Activated CD4-positive, alpha-beta memory T cell treated with anti-CD3 and anti-CD28 coated beads for 36 hours (primary cell): ENCODE results near the gene LIMS2. TPM values are rescaled to one million over a fixed set of nuclear protein-coding genes. Genes with fewer than 3 reads are reported as not detected.

Experiments used
- CTCF ChIA-PET: fragments of 350-600 bp; sonication (Branson Sonifier 250); formaldehyde crosslinking; loops from one replicate; lab custom pipeline; 2021; ENCODE audit warnings: antibody characterized with exemption, inconsistent platforms; lab: Charles Lee
- POLR2A ChIA-PET: fragments of 350-600 bp; sonication (Branson Sonifier 250); formaldehyde crosslinking; loops from one replicate; lab custom pipeline; 2021; ENCODE audit warnings: antibody characterized with exemption; lab: Charles Lee
- DNase-seq: peaks from one replicate; pipeline ENCODE4 v3.0.0-alpha.2; 2020
- H3K27ac Mint-ChIP-seq: one replicate; pipeline ENCODE4 v1.8.0; 2021; ENCODE audit warnings: mixed read lengths
- H3K27me3 Mint-ChIP-seq: one replicate; pipeline ENCODE4 v1.8.0; 2021; ENCODE audit warnings: mixed read lengths
- H3K36me3 Mint-ChIP-seq: one replicate; pipeline ENCODE4 v1.8.0; 2021; ENCODE audit warnings: mixed read lengths
- H3K4me1 Mint-ChIP-seq: one replicate; pipeline ENCODE4 v1.8.0; 2021; ENCODE audit warnings: low read depth, mixed read lengths
- H3K4me3 Mint-ChIP-seq: one replicate; pipeline ENCODE4 v1.8.0; 2021; ENCODE audit warnings: mild to moderate bottlenecking, mixed read lengths
- H3K9me3 Mint-ChIP-seq: one replicate; pipeline ENCODE4 v1.8.0; 2021; ENCODE audit warnings: mixed read lengths
- intact Hi-C: fragments of 100-400 bp; cut with micrococcal nuclease; formaldehyde crosslinking; loops from one replicate; pipeline ENCODE4 v1.15.1; 2023
- total RNA-seq, 2 experiments: library from RNA; stranded (reverse); gene quantifications; one replicate each; pipeline ENCODE4 v1.2.3, GENCODE V29; 2021

LIMS2 gene
- total RNA-seq, 2 experiments from 2014 or later = 12.3 to 13.1 TPM

- intact Hi-C loops = no loop called here
- no peak for DNase-seq
- Mint-ChIP-seq H3K27ac (no peak overlapping the region), H3K36me3 (no peaks in the 10 kb centered on the region), H3K4me1 (no peaks in the 10 kb centered on the region), H3K9me3 (peaks cover 14% of the 10 kb centered on the region), H3K4me3 (no peak overlapping the region), H3K27me3 (no peaks in the 10 kb centered on the region)
- ChIA-PET POLR2A (no interaction called here), CTCF (interaction anchor here (0.8 to 1.3 kb wide), 2 partner anchors 23 to 35 kb away, joined by 3 to 4 read pairs; no protein-coding TSS in a partner anchor)
Measured at GRCh38 chr2:127614731-127615130, 60.6 kb downstream of the LIMS2 start.

DNA sequence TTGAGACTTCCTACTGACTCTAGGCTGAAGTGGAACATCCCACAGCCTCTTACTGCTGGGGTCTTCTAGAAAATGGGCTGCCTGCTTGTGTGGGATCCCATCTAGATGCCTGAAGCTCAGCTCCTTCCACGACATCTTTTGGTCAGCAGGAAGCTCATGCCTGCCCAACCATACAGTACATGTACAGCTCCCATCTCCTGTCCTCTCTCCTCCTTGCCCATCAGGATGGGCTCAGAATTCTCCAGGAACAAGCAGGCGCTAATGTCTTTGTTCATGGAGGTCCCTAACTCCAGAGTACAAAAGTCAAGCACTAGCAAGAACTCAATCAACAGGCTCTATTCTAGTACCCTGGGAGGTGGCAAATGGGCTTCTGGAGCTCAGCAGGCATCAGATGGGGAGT is 61.1 kb downstream of the LIMS2 start:
- Mint-ChIP-seq H3K4me3 (no peak overlapping the region), H3K4me1 (no peaks in the 10 kb centered on the region), H3K36me3 (no peaks in the 10 kb centered on the region), H3K27me3 (peaks cover 1% of the 10 kb centered on the region), H3K9me3 (peaks cover 14% of the 10 kb centered on the region), H3K27ac (no peak overlapping the region)
- POLR2A ChIA-PET = no interaction called here
- CTCF ChIA-PET = interaction anchor here (0.8 to 1.3 kb wide), 2 partner anchors 23 to 36 kb away, joined by 3 to 4 read pairs; no protein-coding TSS in a partner anchor
- intact Hi-C loops = no loop called here
- no peak for DNase-seq

- intact Hi-C loops = no loop called here
- Mint-ChIP-seq H3K4me3 (no peak overlapping the region), H3K27ac (no peak overlapping the region), H3K4me1 (no peaks in the 10 kb centered on the region), H3K36me3 (no peaks in the 10 kb centered on the region), H3K9me3 (peaks cover 14% of the 10 kb centered on the region), H3K27me3 (peaks cover 1% of the 10 kb centered on the region)
- CTCF ChIA-PET = interaction anchor here (2.0 kb wide), 1 partner anchor 21 kb away, joined by 5 read pairs; no protein-coding TSS in a partner anchor
- POLR2A ChIA-PET = no interaction called here
- DNase-seq = no peak
Measured at GRCh38 chr2:127612111-127612822, 63.1 kb downstream of the LIMS2 start.

DNA sequence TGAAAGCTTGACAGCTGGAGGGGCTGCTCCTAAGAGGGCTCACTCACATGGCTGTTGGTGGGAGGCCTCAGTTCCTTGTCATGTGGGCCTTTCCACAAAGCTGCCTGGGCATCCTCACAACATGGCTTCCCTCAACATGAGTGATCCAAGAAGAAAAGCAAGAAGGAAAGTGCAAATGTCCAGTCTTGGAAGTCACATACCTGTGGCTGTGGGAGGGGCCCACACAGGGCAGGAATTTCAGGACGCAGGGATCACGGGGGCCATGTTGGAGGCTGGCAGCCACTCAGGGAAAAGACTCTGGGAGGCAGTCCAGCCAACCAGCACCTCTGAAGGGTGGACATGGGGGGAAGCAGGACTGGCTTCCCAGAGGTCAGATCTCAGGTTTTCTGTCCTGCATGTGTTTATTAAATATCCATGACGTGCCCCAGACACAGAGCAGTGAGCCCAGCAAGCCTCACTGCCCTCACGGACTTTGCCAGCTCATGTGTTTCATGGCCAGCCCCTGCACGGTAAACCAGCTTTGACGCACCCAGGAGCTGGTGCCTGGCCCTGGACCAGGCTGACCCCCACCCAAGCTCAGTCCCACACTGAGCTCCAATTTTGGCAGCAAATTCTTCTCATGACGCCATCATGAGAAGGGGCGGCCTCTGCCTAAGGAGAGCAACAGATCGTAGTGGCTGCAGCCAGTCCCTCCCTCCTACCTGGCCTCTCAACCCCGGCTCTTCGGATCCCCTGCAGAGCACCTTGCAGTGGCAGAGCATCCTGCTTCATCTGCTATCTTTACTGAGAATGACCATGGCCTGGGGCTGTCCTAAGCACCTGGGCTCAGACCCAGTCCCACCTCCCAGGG is 64.0 kb downstream of the LIMS2 start:
- H3K9me3 Mint-ChIP-seq = peaks cover 14% of the 10 kb centered on the region
- intact Hi-C loops = no loop called here
- ChIA-PET CTCF (interaction anchor here (2.0 kb wide), 1 partner anchor 20 kb away, joined by 5 read pairs; no protein-coding TSS in a partner anchor), POLR2A (no interaction called here)
- H3K4me3 Mint-ChIP-seq = no peak overlapping the region
- H3K4me1 Mint-ChIP-seq = no peaks in the 10 kb centered on the region
- DNase-seq = no peak
- H3K27ac Mint-ChIP-seq = no peak overlapping the region
- peaks cover 1% of the 10 kb centered on the region for H3K27me3 Mint-ChIP-seq
- no peaks in the 10 kb centered on the region for H3K36me3 Mint-ChIP-seq

GRCh38 chr2:127610561-127610960 is 64.8 kb downstream of the LIMS2 start:
- Mint-ChIP-seq H3K4me1 (no peaks in the 10 kb centered on the region), H3K27ac (no peak overlapping the region), H3K9me3 (peaks cover 14% of the 10 kb centered on the region), H3K4me3 (no peak overlapping the region), H3K36me3 (no peaks in the 10 kb centered on the region), H3K27me3 (peaks cover 1% of the 10 kb centered on the region)
- ChIA-PET POLR2A (no interaction called here), CTCF (interaction anchor here (2.0 kb wide), 1 partner anchor 19 kb away, joined by 5 read pairs; no protein-coding TSS in a partner anchor)
- no peak for DNase-seq
- intact Hi-C loops = no loop called here

GRCh38 chr2:127609818-127610217 is 65.5 kb downstream of the LIMS2 start:
- intact Hi-C loops = no loop called here
- Mint-ChIP-seq H3K4me1 (no peaks in the 10 kb centered on the region), H3K4me3 (no peak overlapping the region)

DNA sequence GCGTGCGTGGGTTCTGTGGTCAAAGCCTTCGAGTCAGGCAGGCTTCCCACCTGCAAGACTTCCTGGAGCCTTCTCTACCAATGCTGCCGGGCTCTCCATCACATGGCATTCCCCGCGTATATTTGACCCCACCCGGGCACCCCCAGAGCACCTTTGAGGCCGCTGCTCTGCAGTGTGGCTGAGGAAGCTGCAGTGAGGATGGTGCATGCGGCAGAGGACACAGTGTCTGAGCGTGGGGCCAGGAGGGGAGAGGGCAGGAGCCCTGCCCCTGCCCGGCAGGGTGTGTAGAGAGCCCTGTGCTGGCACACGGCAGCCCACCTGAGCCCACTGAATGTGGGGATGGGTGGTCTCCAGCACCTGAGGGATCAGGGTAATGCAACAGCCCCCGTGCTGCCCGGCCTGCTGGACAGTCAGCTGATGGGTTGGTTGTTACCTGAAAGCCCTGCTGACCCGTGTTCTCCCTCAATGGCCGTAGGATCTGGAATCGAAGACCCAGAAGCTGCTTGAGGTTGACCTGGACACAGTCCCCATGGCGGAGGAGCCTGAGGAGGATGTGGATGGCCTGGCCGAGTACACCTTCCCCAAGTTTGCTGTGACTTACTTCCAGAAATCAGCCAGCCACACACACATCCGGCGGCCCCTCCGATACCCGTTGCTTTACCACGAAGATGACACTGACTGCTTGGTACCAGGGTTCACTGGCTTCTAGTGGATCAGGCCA is 66.1 kb downstream of the LIMS2 start:
- H3K27ac Mint-ChIP-seq = no peak overlapping the region
- intact Hi-C loops = no loop called here
- ChIA-PET POLR2A (no interaction called here), CTCF (interaction anchor here (1.3 kb wide), 1 partner anchor 18 kb away, joined by 5 read pairs; no protein-coding TSS in a partner anchor)
- H3K4me3 Mint-ChIP-seq = no peak overlapping the region
- no peaks in the 10 kb centered on the region for H3K36me3 Mint-ChIP-seq
- H3K27me3 Mint-ChIP-seq = peaks cover 1% of the 10 kb centered on the region
- DNase-seq = no peak
- H3K4me1 Mint-ChIP-seq = no peaks in the 10 kb centered on the region
- H3K9me3 Mint-ChIP-seq = peaks cover 14% of the 10 kb centered on the region

More at GRCh38 chr2:127609818-127610217, 65.5 kb downstream of the LIMS2 start:
- no peak overlapping the region for H3K27ac Mint-ChIP-seq
- H3K36me3 Mint-ChIP-seq = no peaks in the 10 kb centered on the region
- POLR2A ChIA-PET = no interaction called here
- CTCF ChIA-PET = interaction anchor here (1.3 kb wide), 1 partner anchor 19 kb away, joined by 5 read pairs; no protein-coding TSS in a partner anchor
- H3K9me3 Mint-ChIP-seq = peaks cover 14% of the 10 kb centered on the region
- DNase-seq = no peak
- peaks cover 1% of the 10 kb centered on the region for H3K27me3 Mint-ChIP-seq

DNA sequence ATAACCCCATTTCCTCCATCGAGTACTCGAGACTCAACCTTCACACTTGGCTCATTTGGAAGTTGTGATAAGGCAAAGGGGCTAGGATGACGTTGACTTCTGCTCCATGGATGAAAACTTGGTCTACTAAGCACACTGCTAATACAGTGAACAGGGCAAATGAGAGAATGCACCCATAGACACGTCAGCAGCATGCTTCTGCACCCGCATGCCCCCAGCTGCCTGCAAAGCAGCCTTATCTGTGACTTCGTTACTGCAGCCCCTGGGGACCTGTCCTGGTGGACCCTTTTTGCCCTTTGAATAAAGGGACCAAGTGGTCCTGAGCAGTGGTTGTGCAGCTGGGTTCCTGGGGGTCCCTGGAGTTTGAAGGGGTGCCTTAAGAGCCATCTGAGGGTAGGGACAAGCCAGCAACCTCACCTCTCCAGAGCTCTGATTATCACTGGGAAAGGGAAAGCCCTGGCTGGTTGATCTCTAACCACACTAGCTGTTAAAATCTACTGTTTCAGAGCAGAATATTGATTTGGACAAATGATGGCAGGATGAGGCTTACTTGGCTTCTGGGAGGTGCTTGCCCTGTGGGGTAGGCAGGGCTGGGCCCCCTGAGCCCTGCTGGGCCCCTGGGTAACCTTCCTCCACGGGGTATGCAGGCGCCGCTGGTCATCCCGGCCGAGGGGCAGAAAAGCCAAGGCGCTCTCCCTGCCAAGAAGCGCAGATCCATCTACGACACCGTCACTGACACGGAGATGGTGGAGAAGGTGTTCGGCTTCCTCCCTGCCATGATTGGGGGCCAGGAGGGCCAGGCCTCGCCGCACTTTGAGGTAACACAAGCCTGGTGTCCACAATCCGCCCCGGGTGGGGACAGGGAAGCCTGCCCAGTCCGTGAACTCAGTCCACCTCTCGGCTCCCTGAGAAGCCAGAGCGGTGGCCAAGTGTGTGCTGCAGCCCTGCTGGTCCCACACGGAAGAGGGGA is 67.0 kb downstream of the LIMS2 start:
- H3K36me3 Mint-ChIP-seq = no peaks in the 10 kb centered on the region
- H3K4me3 Mint-ChIP-seq = no peak overlapping the region
- DNase-seq = no peak
- no peaks in the 10 kb centered on the region for H3K4me1 Mint-ChIP-seq
- peaks cover 8% of the 10 kb centered on the region for H3K9me3 Mint-ChIP-seq
- H3K27ac Mint-ChIP-seq = no peak overlapping the region
- peaks cover 1% of the 10 kb centered on the region for H3K27me3 Mint-ChIP-seq
- intact Hi-C loops = no loop called here
- ChIA-PET CTCF (interaction anchor here (0.6 to 1.3 kb wide), 2 partner anchors 17 to 215 kb away, joined by 3 to 5 read pairs; no protein-coding TSS in a partner anchor), POLR2A (no interaction called here)

- DNase-seq = no peak
- ChIA-PET POLR2A (no interaction called here), CTCF (interaction anchor here (1.3 kb wide), 1 partner anchor 16 kb away, joined by 5 read pairs; no protein-coding TSS in a partner anchor)
- peaks cover 1% of the 10 kb centered on the region for H3K27me3 Mint-ChIP-seq
- H3K9me3 Mint-ChIP-seq = peaks cover 5% of the 10 kb centered on the region
- H3K4me3 Mint-ChIP-seq = no peak overlapping the region
- H3K36me3 Mint-ChIP-seq = no peaks in the 10 kb centered on the region
- no peaks in the 10 kb centered on the region for H3K4me1 Mint-ChIP-seq
- H3K27ac Mint-ChIP-seq = no peak overlapping the region
- intact Hi-C loops = no loop called here
Measured at GRCh38 chr2:127607399-127607908, 67.9 kb downstream of the LIMS2 start.

DNA sequence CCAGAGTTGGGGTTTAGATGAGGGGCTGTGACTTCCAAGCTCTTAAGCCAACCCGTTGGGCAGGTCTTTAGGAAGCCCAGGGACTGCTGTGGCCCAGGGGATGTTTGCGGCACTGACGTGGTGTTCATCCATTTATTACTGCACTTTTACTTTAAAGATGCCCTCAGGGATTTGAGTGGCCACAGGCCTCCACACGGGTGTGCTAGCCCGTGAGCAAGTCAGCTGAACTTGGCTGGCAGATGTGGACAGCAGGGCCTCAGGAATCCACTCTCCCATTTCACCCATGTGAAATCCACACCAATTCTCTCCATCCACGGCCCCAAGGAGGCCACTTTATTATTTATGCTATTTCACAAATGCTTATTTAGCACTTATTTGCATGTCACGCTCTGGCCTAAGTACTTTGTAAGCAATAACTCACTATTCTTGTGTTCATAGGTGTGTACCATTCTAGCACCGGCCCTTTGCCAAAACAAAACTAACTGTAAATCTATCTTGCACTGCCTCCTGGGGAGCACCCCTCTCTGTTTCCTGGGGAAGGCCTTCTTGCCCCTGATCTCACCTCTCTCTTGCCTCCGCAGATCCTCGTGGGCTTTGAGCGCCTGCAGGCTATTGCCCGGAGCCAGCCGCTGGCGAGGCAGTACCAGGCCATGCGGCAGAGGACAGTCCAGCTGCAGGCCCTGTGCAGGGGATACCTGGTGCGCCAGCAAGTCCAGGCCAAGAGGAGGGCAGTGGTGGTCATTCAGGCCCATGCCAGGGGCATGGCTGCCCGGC is 68.5 kb downstream of the LIMS2 start:
- Mint-ChIP-seq H3K27me3 (peaks cover 1% of the 10 kb centered on the region), H3K36me3 (no peaks in the 10 kb centered on the region), H3K4me1 (no peaks in the 10 kb centered on the region), H3K4me3 (no peak overlapping the region), H3K27ac (no peak overlapping the region), H3K9me3 (peaks cover 5% of the 10 kb centered on the region)
- CTCF ChIA-PET = interaction anchor here (1.3 kb wide), 1 partner anchor 15 kb away, joined by 5 read pairs; no protein-coding TSS in a partner anchor
- DNase-seq = no peak
- POLR2A ChIA-PET = no interaction called here
- intact Hi-C loops = no loop called here
